Ureter (tissue), 1 donor: ENCODE measurements around the gene F10. TPM values are rescaled to one million over a fixed set of nuclear protein-coding genes. Genes with fewer than 3 reads are reported as not detected.
"Not testable (repeated sequence)": the region's sequence is repeated elsewhere in the genome, so short reads cannot be mapped to it uniquely, and the experiment has no call there.

ENCODE experiments used
- DNase-seq: peaks from one replicate; pipeline ENCODE4 v3.0.0-alpha.2; 2020; ENCODE audit warnings: low spot score
- total RNA-seq: library from RNA; stranded (reverse); gene quantifications from one replicate; pipeline ENCODE4 v1.2.4, GENCODE V29; 2023
- donor health status: DM: yes; HTN: yes; CAD: no.

F10 gene
- total RNA-seq, 1 donor from 2014 or later: 9.4 TPM

DNA sequence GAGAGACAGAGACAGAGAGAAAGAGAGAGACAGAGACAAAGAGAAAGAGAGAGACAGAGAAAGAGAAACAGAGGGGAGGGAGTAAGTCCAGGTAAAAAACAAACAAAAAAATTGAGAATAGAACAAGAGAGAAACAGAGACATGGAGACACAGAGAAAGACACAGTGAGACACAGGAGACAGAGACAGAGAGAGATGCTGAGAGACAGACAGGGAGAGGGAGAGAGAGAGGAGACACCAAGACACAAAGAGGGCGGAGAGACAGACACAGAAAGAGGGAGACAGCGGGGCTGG lies 30.0 kb downstream of the F10 start:
- no peak for DNase-seq

DNA sequence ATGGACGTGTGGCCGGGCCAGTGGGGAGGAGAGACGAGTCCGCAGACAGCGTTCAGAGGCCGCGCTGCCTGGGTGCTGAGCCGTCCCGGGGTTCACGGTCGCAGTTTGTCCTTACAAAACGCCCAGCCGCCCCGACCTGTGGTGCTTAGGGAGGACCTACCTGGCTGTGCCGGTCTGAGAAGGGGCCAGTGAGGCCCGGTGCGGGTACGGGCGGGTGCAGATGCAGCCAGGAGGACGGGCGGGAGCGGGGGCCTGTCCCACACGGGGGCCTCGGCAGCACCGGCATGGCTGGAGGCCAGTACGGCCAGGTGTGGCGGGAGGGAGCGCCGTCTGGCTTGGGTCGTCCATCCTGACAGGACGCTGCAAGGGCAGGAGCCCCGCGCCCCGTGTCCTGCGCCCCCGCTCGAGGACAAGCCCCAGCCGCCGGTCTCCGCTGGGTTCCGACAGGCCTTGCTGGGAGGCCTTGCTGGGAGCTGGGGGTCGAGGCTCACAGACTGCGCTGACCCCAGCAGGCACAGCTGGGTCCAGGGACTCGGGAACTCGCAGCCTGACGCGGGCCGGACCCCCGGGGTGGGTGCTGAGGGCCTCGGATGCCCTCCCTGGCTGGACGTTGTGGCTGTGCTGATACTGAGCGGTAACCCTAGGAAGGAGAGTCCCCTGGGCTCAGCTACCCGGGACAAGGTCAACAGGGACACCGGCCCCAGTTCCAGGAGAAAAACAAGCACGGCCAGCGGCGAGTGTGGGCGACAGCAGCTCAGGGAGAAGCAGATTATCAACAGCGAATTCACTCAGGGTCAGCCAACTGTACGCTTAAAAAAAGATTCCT lies 30.6 kb downstream of the F10 start:
- DNase-seq: no peak

DNA sequence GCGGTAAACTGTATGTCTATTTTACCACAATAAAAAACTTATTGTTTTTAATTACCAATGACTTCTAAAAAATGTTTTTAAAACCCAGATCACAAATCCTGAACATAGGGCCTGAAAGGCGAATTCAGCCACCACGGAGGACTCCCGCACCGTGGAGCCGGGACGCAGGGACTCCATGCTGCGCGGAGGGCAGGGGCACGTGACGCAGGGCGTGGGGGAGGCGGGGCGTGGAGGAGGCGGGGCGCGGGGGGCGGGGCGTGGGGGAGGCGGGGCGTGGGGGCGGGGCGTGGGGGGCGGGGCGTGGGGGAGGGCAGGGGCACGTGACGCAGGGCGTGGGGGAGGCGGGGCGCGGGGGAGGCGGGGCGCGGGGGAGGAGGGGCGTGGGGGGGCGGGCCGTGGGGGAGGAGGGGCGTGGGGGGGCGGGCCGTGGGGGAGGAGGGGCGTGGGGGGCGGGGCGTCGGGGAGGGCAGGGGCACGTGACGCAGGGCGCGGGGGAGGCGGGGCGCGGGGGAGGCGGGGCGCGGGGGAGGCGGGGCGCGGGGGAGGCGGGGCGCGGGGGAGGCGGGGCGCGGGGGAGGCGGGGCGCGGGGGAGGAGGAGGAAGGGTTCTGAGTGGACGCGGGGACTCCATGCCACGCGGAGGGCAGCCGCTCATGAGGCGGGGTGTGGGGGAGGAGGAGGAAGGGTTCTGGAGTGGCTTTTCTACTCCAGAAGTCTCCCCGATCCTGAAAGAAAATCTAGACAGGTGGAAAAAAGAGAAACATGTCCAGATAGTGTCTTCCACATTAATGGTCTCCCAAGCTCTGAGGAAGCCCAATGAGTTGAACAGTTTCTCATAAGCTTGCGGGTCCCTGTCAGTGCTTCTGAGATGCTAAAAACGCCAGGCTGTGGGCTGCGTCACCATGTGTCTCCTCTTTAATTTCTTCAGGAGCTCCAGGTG lies 31.5 kb downstream of the F10 start:
- DNase-seq: peak; percentile 84

DNA sequence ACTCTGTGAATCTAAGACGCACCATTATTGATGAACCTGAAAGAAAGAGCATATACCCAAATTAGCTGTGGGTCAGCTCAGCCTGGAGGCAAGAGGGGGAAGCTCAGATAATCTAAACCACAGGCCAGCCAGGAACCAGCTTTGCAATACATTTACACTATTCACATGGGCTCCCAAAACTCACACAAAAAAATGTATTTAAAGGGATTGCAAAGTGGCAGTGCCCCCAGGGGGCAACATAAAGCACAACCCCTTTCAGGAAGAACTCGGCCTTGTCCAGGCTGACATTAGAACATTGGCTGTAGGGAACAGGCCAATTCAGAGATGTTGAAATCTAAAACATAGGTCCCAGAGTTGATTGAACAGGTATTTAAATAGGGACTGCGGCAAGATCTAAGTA lies 32.6 kb downstream of the F10 start:
- no peak for DNase-seq

DNA sequence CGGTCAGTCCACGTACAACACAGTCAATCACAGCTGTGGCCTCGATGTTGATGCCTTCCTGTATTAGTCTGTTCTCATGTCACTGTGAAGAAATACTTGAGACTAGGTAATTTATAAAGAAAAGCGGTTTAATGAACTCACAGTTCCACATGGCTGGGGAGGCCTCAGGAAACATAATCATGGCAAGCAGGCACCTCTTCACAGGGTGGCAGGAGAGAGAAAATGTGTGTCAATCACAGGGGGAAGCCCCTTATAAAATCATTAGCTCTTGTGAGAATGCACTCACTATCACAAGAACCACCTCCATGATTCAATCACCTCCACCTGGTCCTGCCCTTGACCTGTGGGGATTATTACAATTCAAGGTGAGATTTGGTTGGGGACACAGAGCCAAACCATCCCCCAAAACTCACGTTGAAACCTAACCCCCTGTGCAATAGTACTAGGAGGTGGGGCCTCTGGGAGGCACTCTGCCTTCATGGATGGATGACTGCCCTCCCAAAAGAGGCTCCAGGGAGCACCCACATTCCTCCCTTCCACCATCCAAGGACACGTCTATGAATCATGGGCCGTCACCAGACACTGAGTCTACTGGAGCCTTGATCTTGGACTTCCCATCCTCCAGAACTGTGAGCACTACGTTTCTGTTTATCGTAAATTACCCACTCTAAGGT lies 33.5 kb downstream of the F10 start:
- DNase-seq: no peak

DNA sequence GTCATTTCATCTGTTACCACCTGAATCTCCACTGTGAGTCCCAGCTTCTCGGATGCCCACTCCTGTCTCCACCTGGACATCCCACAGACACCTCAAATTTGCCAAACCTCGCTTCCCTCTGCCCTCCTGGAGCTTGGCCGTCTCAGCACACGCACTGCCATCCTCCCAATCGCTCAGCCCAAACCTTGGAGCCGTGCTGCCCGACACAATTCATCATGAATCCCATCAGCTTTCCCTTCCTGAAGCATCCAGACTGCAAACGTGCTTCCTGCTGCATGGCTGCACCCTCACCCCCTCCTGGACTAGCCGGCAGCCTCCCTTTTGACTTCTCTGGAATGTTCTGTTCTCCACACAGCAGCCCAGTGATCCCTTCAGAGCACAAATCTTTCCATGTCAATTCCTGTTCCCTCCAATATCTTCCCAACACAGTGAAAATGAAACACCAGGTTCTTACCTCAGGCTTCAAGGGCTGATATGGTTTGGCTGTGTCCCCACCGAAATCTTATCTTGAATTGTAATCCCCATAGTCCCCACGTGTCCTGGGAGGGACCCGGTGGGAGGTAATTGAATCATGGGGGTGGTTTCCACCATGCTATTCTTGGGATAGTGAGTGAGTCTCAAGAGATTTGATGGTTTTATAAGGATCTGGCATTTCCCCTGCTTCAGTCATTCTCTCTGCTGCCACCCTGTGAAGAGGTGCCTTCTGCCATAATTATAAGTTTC lies 34.8 kb downstream of the F10 start:
- no peak for DNase-seq

DNA sequence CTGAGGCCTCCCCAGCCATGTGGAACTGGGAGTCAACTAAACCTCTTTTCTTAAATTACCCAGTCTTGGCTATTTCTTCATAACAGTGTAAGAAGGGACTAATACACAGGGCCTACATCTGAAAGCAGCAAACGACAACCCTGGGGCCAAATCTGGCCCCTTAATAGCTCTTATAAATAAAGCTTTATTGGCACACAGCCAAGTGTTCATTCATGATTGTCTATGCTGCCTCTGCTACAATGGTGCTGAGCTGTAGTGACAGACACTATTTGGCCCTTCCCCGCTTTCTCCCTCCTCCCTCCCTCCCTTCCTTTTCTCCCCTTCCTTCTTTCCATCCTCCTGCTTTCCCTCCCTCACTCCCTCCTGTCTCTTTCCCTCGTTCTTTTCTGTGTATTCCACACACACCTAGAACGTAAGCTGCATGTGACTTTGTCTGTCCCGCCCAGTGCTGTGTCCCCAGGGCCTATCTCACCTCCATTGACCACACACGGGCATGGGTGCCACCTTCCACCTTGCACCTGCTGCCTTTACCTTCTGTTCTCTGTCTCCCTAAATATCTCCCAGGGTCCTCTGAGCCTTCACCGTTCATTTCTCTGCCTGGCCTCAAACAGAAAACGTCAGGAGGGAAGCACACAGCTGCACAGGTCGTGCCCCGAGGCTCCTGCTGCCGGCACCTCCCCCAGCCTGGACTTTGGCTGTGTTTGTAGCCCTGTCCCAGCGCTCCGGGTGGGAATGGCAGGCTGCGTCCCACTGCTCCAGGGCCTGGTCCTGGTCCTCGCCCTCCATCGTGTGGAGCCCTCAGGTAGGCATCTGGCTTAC lies 35.5 kb downstream of the F10 start, which contains the start of gene PROZ:
TSS of gene PROZ (plus strand) at position 720 of the 819 bp plus-strand sequence. CDS start at position 733, 13 bp downstream.
- no peak for DNase-seq

DNA sequence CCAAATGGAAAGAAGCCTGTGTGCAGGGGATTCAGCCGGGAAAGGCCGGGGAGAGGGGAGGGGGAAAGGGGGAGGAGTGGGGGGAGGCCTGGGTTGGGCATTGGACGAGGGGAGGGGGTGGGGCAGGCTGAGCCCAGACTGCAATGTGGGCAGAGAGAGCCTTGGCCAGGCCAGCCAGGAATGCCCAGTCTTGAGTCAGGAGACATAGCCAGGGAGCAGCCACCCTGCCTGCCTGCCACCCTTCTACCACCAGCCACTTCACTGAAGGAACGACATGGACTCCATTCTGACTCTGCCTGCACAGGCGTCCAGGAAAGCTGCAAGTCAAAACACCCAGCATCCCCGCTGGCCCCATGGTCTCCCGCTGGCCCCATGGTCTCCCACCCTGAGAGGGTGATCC lies 36.3 kb downstream of the F10 start:
- DNase-seq: no peak

DNA sequence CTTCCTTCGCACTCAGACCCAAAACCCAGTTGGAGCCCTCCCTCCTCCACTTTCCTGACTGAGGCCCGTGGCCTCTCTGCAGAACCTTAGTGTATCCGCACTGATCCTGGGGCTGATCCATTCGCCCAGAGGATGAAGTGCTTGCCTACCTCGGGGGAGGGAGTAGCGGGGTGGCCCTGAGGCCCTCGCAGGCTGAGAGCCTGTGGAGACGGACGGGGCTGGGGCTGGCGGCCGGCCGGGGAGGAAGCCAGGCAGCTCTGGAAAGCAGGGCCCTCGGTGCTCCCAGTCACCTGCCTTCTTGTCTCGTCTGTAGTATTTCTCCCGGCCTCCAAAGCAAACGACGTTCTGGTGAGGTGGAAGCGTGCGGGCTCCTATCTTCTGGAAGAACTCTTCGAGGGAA lies 37.1 kb downstream of the F10 start:
- DNase-seq: no peak

DNA sequence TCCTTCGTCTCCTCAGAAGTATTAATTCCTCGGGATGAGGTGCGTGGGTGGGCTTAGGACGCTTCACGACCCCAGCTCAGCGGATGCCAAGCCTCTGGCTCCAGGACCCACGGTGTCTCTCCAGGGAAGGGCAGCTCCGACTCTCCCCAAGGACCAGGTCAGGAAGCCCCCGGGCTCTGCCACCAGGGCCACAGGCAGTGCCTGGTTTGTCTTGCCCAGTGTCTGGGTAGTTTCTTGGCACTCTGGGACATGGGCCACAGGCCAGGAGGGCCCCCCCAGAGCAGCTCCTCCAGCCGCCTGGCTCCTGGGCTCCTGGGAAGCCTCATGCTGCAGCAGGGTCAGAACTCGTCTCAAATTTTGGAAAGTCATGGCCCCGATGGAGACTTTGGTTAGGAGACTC lies 38.4 kb downstream of the F10 start:
- no peak for DNase-seq

DNA sequence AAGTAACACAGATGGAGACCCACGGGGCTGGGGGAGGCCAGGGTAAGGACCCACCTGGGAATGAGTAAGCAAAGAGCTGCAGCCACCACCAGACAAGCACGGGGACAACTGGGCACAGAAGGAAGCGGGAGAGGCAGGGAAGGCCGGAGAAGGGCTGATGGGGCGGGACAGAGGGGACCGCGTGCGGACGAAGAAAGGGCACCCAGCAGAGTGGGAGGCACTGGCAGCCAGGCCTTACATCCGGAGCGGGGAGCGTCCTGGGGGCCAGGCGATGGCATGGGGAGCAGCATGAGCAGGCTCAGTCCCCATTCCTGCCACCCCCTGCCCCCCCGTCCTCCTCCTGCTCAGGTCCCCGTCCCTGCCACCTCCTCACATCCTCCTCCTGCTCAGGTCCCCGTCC lies 38.8 kb downstream of the F10 start:
- DNase-seq: no peak

DNA sequence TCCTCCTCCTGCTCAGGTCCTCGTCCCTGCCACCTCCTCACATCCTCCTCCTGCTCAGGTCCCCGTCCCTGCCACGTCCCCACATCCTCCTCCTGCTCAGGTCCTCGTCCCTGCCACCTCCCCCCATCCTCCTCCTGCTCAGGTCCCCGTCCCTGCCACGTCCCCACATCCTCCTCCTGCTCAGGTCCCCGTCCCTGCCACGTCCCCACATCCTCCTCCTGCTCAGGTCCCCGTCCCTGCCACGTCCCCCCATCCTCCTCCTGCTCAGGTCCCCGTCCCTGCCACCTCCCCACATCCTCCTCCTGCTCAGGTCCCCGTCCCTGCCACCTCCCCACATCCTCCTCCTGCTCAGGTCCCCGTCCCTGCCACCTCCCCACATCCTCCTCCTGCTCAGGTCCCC lies 39.4 kb downstream of the F10 start:
- not testable (repeated sequence) for DNase-seq

DNA sequence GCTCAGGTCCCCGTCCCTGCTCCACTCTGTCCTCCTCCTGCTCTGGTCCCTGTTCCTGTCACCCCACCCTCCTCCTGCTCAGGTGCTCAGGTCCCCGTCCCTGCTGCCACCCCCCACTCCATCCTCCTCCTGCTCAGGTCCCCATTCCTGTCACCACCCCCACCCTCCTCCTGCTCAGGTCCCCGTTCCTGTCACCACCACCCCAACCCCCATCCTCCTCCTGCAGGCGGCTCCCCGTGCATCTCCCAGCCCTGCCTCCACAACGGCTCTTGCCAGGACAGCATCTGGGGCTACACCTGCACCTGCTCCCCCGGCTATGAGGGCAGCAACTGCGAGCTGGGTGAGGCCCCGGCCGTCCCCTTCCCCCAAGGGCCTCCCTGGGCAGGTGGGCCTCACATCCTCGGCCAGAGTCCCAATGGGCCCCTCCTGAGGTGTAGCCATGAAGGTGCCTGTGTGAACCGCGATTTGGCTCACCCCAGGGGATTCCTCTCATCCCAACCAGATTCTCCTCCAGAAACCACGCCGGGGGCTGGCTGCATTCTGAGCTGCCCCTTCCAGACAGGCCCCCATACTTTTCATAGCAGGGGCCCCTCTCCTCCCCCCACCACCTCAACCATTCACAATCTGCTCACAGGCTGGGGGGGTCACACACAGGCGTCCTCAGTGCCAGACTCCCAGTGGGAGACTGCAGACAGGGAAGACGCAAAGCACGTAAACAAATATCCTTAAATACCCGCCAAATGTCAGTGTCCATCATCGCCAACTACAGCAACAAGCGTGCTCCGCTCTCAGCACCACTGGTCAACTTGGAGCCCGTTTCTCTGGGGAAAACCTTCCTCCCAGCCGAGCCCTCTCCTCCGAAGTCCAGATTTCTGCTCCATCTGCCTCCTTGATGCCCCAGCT lies 40.4 kb downstream of the F10 start:
- no peak for DNase-seq

DNA sequence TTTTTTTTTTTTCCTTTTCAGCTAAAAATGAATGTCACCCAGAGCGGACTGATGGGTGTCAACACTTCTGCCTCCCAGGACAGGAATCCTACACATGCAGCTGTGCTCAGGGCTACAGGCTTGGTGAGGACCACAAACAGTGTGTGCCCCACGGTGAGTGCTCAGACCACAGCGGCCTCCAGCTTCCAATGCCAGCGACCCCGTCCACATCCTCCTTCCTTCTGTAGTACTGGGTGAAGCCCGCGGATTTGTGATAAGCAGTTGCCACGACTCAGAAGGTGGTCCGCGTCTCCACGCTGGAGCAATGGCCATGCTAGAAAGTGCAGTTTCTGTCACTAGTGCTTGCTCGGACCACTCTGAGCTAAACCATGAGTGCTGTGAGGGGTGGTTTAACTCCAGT lies 41.9 kb downstream of the F10 start:
- DNase-seq: no peak

DNA sequence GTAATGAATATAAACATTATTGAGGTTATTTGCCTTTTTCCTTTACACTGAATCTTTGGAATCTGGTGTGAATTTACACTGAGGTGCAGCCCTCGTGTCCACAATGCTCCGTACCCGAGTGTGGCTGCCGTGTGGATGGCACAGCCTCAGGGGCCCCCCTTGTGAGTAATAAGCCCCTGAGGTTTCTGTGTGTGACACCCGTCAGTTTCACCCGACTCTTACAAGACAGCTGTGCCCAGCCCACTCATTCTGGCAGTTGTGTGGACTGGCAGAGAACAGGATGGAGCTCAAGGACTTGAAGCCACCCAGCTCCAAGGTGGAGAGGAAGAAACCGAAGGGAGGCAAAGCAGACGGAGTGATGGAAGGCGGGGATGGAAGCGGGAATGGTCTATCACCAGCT lies 43.7 kb downstream of the F10 start:
- DNase-seq: no peak

DNA sequence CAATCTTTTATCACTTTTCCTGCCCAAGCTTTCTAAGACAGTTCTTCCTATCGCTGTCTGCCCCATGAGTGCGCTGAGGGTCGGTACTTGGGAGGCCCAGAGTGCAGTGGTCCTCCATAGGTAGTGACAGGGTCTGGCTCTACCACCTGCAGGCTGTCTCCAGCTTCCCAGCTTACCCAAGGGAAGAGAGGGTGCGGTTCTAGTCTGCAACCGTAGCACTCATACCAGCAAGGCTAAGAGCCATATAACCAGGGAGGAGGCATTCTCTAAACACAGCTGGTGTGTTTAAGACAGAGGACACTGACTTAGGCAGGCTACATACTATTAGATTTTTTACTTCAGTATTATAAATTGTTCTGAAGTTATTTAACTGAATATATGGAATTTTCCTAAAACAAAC lies 44.1 kb downstream of the F10 start:
- DNase-seq: no peak

DNA sequence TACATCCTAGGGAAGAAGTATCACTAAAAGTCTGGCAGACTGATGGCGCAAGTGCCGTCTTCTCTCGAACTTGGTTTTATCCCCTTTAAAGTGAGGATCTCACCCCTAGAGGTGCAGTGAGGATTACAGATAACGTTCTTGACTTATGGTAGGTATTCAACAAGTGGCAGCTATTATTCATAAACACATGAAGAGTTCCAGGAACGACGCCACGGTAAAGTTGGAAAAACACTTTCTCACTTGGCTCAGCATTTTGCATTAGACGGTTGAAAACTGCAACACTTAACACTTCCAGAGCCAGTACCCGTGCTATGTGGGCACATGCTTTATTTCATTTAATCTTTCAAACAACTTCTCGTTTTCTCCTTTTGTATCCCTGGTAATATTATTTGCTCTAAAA lies 44.6 kb downstream of the F10 start:
- no peak for DNase-seq

DNA sequence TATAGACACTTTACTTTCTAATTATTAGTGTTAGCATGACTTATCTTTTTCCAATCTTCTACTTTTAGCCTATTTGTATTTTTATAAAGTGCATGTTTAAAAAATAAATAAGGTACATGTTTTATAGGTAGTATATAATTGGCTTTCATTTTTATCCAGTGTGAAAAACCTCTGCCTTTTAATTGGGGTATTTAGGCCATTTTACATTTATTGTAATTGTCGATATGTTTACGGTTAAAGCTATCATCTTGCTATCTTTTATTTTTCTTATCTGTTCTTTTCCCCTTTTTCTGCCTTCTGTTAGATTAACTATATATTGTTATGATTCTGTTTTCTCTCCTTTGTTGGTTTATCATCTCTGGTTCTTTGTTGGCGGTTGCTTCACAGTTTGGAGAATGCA lies 45.0 kb downstream of the F10 start:
- DNase-seq: no peak

DNA sequence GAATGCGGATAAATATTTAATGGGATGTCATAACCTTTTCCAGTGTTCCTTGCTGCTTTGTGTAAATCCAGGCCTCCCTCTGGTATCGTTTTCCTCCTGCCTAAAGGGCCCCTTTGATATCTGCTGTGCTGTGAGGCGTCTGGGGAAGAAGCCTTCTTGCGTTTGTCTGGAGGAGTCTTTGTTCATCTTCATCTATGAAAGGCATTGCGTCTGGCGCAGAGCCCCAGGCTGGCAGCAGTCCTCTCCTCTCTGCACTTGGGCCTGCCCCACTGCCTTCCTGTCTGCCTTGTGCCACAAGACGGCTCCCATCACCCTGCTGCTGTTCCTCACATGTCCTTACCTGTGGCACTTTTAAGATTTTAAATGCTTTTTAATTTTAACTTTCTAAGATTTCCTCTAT lies 45.6 kb downstream of the F10 start:
- DNase-seq: no peak
